ENCODE results near the gene KIF3A. TPM values are rescaled to one million over a fixed set of nuclear protein-coding genes. Genes with fewer than 3 reads are reported as not detected.

The KIF3A gene
- polyA plus RNA-seq, 1 of the 3 experiments (the other 2 are of a cell fraction): 5.1 TPM

DNA sequence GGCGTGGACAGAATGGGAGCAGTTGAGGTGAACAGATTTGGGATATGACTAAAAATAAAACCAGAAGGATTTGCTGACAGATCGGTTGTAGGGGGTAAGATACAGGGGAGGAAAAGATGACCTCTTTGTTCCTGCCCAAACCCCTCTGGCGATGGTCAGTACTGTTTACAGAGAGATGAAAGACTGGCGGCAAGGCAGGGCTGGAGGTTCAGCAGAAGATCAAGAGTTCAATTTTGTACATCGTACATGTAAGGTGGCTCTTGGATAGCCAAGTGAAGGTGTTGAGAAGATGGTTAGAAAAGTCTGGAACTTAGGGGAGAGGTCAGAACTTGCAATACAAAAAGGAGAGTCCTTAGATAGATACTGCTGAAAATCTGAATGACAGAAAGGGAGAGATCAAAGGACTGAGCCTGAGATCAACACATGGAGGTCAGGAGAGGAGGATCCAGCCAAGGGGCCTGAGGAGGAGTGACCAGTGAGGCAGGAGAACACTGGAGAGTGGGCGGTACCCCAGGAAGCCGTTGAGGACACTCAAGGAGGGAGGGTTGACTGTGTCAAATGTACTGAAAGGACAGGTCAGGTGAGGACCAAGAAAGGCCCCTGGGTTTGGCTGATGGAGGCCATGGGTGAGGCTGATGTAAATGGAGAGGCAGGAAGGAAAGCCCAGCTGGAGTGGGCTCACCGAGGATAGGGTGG is 56.4 kb downstream of the KIF3A start:
- DNase-seq: no peak
- H3K4me1 ChIP-seq (ENCODE audit: control insufficient read depth in 1 of 2, insufficient read depth in 2 of 2, low read depth in 1 of 2, low read length in 1 of 2): peaks cover 0 to 16% of the 10 kb centered on the region in 2 experiments; a peak in 2 of 4 replicates
- no peaks in the 10 kb centered on the region for H4K20me1 ChIP-seq (ENCODE audit: insufficient read depth)
- no peak overlapping the region for H3K4me3 ChIP-seq (ENCODE audit: low read depth in 2 of 2, low read length in 1 of 2)
- H3K36me3 ChIP-seq (replicated peaks in 1 of 2; ENCODE audit: control insufficient read depth in 1 of 2, insufficient read depth in 2 of 2, low read length in 1 of 2): no peaks in the 10 kb centered on the region
- ChIA-PET CTCF (interaction anchor here (0.8 kb wide), 1 partner anchor 180 kb away, joined by 3 read pairs; no protein-coding TSS in a partner anchor), POLR2A (no interaction called here)
- H3K9me2 ChIP-seq: no peaks in the 10 kb centered on the region
- peaks cover 17% of the 10 kb centered on the region for H3F3A ChIP-seq (replicated peaks; ENCODE audit: insufficient read depth)
- H3K4me2 ChIP-seq: no peak overlapping the region
- no peaks in the 10 kb centered on the region for H3K9me3 ChIP-seq
- H3K9ac ChIP-seq: no peak overlapping the region
- no peak overlapping the region for H3K27ac ChIP-seq (ENCODE audit: low read depth in 2 of 2, low read length in 1 of 2)
- WGBS (ENCODE audit: low lambda C conversion rate): 85% methylated on average over 8 of the region's 8 CpGs
- H2AFZ ChIP-seq (ENCODE audit: low read depth): no peak overlapping the region
- no peak for TF ChIP-seq MEF2A (IDR thresholded peaks at IDR 0.05; ENCODE audit: borderline replicate concordance, low read depth)
- TF ChIP-seq GABPA (IDR thresholded peaks at IDR 0.05; ENCODE audit: low read depth): no peak
- TF ChIP-seq, protein P1, sequence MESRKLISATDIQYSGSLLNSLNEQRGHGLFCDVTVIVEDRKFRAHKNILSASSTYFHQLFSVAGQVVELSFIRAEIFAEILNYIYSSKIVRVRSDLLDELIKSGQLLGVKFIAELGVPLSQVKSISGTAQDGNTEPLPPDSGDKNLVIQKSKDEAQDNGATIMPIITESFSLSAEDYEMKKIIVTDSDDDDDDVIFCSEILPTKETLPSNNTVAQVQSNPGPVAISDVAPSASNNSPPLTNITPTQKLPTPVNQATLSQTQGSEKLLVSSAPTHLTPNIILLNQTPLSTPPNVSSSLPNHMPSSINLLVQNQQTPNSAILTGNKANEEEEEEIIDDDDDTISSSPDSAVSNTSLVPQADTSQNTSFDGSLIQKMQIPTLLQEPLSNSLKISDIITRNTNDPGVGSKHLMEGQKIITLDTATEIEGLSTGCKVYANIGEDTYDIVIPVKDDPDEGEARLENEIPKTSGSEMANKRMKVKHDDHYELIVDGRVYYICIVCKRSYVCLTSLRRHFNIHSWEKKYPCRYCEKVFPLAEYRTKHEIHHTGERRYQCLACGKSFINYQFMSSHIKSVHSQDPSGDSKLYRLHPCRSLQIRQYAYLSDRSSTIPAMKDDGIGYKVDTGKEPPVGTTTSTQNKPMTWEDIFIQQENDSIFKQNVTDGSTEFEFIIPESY (IDR thresholded peaks at IDR 0.05; ENCODE audit: borderline replicate concordance, low read depth): no peak
- no peak for TF ChIP-seq RAD21 (IDR thresholded peaks at IDR 0.05; ENCODE audit: low read length)
- TF ChIP-seq CHD2 (IDR thresholded peaks at IDR 0.05; ENCODE audit: low read length, partially characterized antibody): no peak
- no peak for TF ChIP-seq FOXM1 (IDR thresholded peaks at IDR 0.05; ENCODE audit: low read depth)
- no peak for TF ChIP-seq POLR2AphosphoS5 (IDR thresholded peaks at IDR 0.05; ENCODE audit: low read depth, low read length)
- no peak for TF ChIP-seq RXRA (IDR thresholded peaks at IDR 0.05; ENCODE audit: borderline replicate concordance, low read depth)
- H3K27me3 ChIP-seq (ENCODE audit: insufficient read depth): no peaks in the 10 kb centered on the region
- no peaks in the 10 kb centered on the region for H3K79me2 ChIP-seq (ENCODE audit: insufficient read depth)

DNA sequence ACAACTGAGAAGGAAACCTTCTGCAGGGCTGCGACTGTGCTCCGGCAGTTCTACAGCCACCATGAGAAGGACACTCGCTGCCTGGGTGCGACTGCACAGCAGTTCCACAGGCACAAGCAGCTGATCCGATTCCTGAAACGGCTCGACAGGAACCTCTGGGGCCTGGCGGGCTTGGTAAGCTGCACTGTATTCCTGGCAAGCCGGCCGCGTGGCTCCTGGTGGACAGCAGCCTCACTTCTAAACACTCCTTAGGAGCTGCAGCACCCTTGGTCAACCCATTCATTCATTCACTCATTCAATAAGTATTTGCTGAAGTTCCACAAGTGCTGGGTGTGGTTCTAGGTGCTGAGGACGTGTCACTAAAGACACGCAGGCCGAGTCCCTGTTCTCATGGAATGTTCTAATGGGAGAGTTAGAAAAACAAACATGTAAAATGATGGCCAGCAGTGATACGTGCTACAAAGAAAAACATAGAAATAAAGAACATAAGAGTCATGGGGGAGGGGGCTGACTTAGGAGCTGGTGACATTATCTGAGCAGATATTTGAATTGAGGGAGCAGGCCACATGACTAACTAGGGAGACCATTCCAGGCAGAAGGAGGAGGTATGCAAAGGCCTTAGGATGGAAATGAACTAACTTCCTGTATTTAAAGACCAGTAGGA is 57.5 kb downstream of the KIF3A start:
- no peak overlapping the region for H3K9ac ChIP-seq
- H3K4me3 ChIP-seq (ENCODE audit: low read depth in 2 of 2, low read length in 1 of 2): no peak overlapping the region
- WGBS (ENCODE audit: low lambda C conversion rate): 96% methylated on average over 15 of the region's 15 CpGs
- TF ChIP-seq EZH2phosphoT487 (IDR thresholded peaks at IDR 0.05; ENCODE audit: borderline replicate concordance, low read depth): no peak
- no peak for TF ChIP-seq MEF2A (IDR thresholded peaks at IDR 0.05; ENCODE audit: borderline replicate concordance, low read depth)
- TF ChIP-seq TCF12 (IDR thresholded peaks at IDR 0.05): no peak
- TF ChIP-seq RCOR1 (IDR thresholded peaks at IDR 0.05; ENCODE audit: low read length): no peak
- TF ChIP-seq FOXJ3 (CRISPR knock-in tag; IDR thresholded peaks at IDR 0.05): no peak
- TF ChIP-seq, protein P2, sequence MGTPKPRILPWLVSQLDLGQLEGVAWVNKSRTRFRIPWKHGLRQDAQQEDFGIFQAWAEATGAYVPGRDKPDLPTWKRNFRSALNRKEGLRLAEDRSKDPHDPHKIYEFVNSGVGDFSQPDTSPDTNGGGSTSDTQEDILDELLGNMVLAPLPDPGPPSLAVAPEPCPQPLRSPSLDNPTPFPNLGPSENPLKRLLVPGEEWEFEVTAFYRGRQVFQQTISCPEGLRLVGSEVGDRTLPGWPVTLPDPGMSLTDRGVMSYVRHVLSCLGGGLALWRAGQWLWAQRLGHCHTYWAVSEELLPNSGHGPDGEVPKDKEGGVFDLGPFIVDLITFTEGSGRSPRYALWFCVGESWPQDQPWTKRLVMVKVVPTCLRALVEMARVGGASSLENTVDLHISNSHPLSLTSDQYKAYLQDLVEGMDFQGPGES (IDR thresholded peaks at IDR 0.05; ENCODE audit: low read depth, low read length): no peak
- no peak for TF ChIP-seq EP300 (IDR thresholded peaks at IDR 0.05; ENCODE audit: borderline replicate concordance in 1 of 2, low read depth in 1 of 2, low read length in 1 of 2)
- no peak for TF ChIP-seq SMC3 (IDR thresholded peaks at IDR 0.05; ENCODE audit: low read depth, low read length)
- TF ChIP-seq, protein P1 (IDR thresholded peaks at IDR 0.05; ENCODE audit: borderline replicate concordance, low read depth): no peak
- TF ChIP-seq, protein P3, sequence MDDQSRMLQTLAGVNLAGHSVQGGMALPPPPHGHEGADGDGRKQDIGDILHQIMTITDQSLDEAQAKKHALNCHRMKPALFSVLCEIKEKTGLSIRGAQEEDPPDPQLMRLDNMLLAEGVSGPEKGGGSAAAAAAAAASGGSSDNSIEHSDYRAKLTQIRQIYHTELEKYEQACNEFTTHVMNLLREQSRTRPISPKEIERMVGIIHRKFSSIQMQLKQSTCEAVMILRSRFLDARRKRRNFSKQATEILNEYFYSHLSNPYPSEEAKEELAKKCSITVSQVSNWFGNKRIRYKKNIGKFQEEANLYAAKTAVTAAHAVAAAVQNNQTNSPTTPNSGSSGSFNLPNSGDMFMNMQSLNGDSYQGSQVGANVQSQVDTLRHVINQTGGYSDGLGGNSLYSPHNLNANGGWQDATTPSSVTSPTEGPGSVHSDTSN (IDR thresholded peaks at IDR 0.05): no peak
- no peak for TF ChIP-seq JUND (IDR thresholded peaks at IDR 0.05)
- TF ChIP-seq TAF1 (IDR thresholded peaks at IDR 0.05; ENCODE audit: borderline replicate concordance, low read depth, low read length): no peak
- no peak for TF ChIP-seq FOSL2 (IDR thresholded peaks at IDR 0.05; ENCODE audit: borderline replicate concordance, low read depth)
- TF ChIP-seq RXRA (IDR thresholded peaks at IDR 0.05; ENCODE audit: borderline replicate concordance, low read depth): no peak
- TF ChIP-seq CHD2 (IDR thresholded peaks at IDR 0.05; ENCODE audit: low read length, partially characterized antibody): no peak
- H3K4me1 ChIP-seq (ENCODE audit: control insufficient read depth in 1 of 2, insufficient read depth in 2 of 2, low read depth in 1 of 2, low read length in 1 of 2): peaks cover 0 to 21% of the 10 kb centered on the region in 2 experiments; a peak in 3 of 4 replicates
- no peaks in the 10 kb centered on the region for H3K79me2 ChIP-seq (ENCODE audit: insufficient read depth)
- no peaks in the 10 kb centered on the region for H3K9me3 ChIP-seq
- no peak for DNase-seq
- CTCF ChIA-PET: no interaction called here
- no peaks in the 10 kb centered on the region for H3K9me2 ChIP-seq
- H3K4me2 ChIP-seq: no peak overlapping the region
- POLR2A ChIA-PET: no interaction called here
- H3F3A ChIP-seq (replicated peaks; ENCODE audit: insufficient read depth): peaks cover 21% of the 10 kb centered on the region
- H3K36me3 ChIP-seq (replicated peaks in 1 of 2; ENCODE audit: control insufficient read depth in 1 of 2, insufficient read depth in 2 of 2, low read length in 1 of 2): no peaks in the 10 kb centered on the region
- no peak overlapping the region for H3K27ac ChIP-seq (ENCODE audit: low read depth in 2 of 2, low read length in 1 of 2)
- H4K20me1 ChIP-seq (ENCODE audit: insufficient read depth): no peaks in the 10 kb centered on the region
- no peaks in the 10 kb centered on the region for H3K27me3 ChIP-seq (ENCODE audit: insufficient read depth)
- H2AFZ ChIP-seq (ENCODE audit: low read depth): no peak overlapping the region

All from SK-N-SH (cell line).